ENCODE results near the gene PCDHB2. TPM values are rescaled to one million over a fixed set of nuclear protein-coding genes. Genes with fewer than 3 reads are reported as not detected.

Gene PCDHB2
- total and polyA plus RNA-seq, 2 of the 8 experiments (the other 6 are each of a cell fraction or from before 2014, with no cell fraction given): 28.8 to 29.2 TPM

- Histone ChIP-seq H3K27ac (ENCODE audit: low read depth, low read length) (no peak overlapping the region), H3K18ac (ENCODE audit: extremely low read depth, low read length) (no peak overlapping the region), H3K4me1 (replicated peaks in 1 of 4; ENCODE audit: control insufficient read depth in 3 of 4, insufficient read depth in 4 of 4, low read length in 3 of 4) (no peaks in the 10 kb centered on the region), H3K36me3 (ENCODE audit: control insufficient read depth in 2 of 4, insufficient read depth in 4 of 4, low read length in 3 of 4) (no peaks in the 10 kb centered on the region), H4K5ac (ENCODE audit: insufficient read length, low read depth, low read length) (no peak overlapping the region), H3K27me3 (replicated peaks in 1 of 4; ENCODE audit: control insufficient read depth in 3 of 4, extremely low read depth in 1 of 4, insufficient read depth in 3 of 4, low read length in 3 of 4) (no peaks in the 10 kb centered on the region), H4K8ac (ENCODE audit: extremely low read depth, insufficient read depth, low read length) (no peak overlapping the region), H2BK120ac (replicated peaks; ENCODE audit: low read depth, low read length) (no peak overlapping the region), H4K20me1 (replicated peaks in 1 of 2; ENCODE audit: control insufficient read depth in 1 of 2, insufficient read depth in 2 of 2, low read length in 2 of 2) (no peaks in the 10 kb centered on the region), H3K9ac (replicated peaks in 1 of 4; ENCODE audit: extremely low read depth in 1 of 4, low read depth in 3 of 4, low read length in 3 of 4) (no peak overlapping the region), H3K9me3 (ENCODE audit: insufficient read depth in 2 of 2, low read depth in 1 of 2, low read length in 1 of 2) (no peaks in the 10 kb centered on the region), H3K4me3 (ENCODE audit: extremely low read depth in 1 of 4, insufficient read depth in 2 of 4, low read depth in 3 of 4, low read length in 4 of 4) (no peak overlapping the region), H2BK12ac (ENCODE audit: low read depth, low read length) (no peak overlapping the region), H3K56ac (replicated peaks; ENCODE audit: insufficient read length, low read depth, low read length) (no peak overlapping the region), H3K4ac (replicated peaks; ENCODE audit: insufficient read length, low read depth, low read length) (no peak overlapping the region), H2BK20ac (ENCODE audit: low read length) (no peak overlapping the region), H3K14ac (ENCODE audit: insufficient read length) (no peak overlapping the region), H2BK15ac (ENCODE audit: low read length) (no peak overlapping the region), H3K23me2 (ENCODE audit: low read depth, low read length) (no peaks in the 10 kb centered on the region), H3K79me2 (ENCODE audit: control insufficient read depth in 1 of 2, insufficient read depth in 2 of 2, low read length in 2 of 2) (no peaks in the 10 kb centered on the region), H3K23ac (ENCODE audit: insufficient read length) (no peak overlapping the region), H3K79me1 (ENCODE audit: low read depth, low read length) (no peaks in the 10 kb centered on the region), H3K4me2 (ENCODE audit: insufficient read depth in 1 of 2, low read depth in 2 of 2, low read length in 2 of 2) (no peak overlapping the region), H2AFZ (ENCODE audit: low read length) (no peak overlapping the region), H2AK5ac (ENCODE audit: low read depth, low read length) (no peak overlapping the region), H4K91ac (replicated peaks; ENCODE audit: insufficient read length, low read length) (no peak overlapping the region), H2BK5ac (ENCODE audit: low read depth, low read length) (no peak overlapping the region)
- FAIRE-seq (no peak), DNase-seq (ENCODE audit: low read depth in 1 of 2, low spot score in 2 of 2) (no peak)
- POLR2A ChIA-PET (ENCODE audit: partially characterized antibody): interaction anchor here (0.6 to 1.6 kb wide), 3 partner anchors 10 to 28 kb away, joined by 3 to 4 read pairs (median 3); no protein-coding TSS in a partner anchor
- WGBS, 2 experiments (ENCODE audit: extremely low coverage in 1 of 2, insufficient coverage in 1 of 2, insufficient read length in 1 of 2, insufficient replicate concordance in 2 of 2, low coverage in 1 of 2, low lambda C conversion rate in 2 of 2, missing lambda C conversion rate in 1 of 2): 93% methylated on average over 17 of the region's 17 CpGs; no CpG with 5 or more reads in 1 of the 2 experiments
- CTCF ChIA-PET (ENCODE audit: partially characterized antibody): interaction anchor here (0.7 to 1.9 kb wide), 18 partner anchors 9 to 335 kb away, joined by 3 to 6 read pairs (median 3); partner anchors contain the start of genes PCDHA10, PCDHA8, PCDHB10 and PCDHB16
- TF ChIP-seq EGR1 (IDR thresholded peaks at IDR 0.05; ENCODE audit: borderline replicate concordance, low read depth, low read length) (no peak), BCL11A (IDR thresholded peaks at IDR 0.05; ENCODE audit: low read depth in 2 of 2, low read length in 2 of 2) (no peak), RNF2 (IDR thresholded peaks at IDR 0.05; ENCODE audit: borderline replicate concordance, low read depth, low read length, missing control alignments, poor library complexity, severe bottlenecking) (no peak), CHD1 (IDR thresholded peaks at IDR 0.05; ENCODE audit: low read depth, low read length) (no peak), NANOG (IDR thresholded peaks at IDR 0.05; ENCODE audit: insufficient read depth, low read depth, low read length, poor library complexity, severe bottlenecking) (no peak), CREB1 (IDR thresholded peaks at IDR 0.05) (no peak), MAX (IDR thresholded peaks at IDR 0.05) (no peak), ASH2L (IDR thresholded peaks at IDR 0.05; ENCODE audit: low read length) (no peak), SIRT6 (IDR thresholded peaks at IDR 0.05; ENCODE audit: low read length) (no peak), POU5F1 (IDR thresholded peaks at IDR 0.05; ENCODE audit: low read depth, low read length) (no peak), POLR2A (IDR thresholded peaks at IDR 0.05; ENCODE audit: control extremely low read depth in 1 of 2, low read depth in 2 of 2, low read length in 2 of 2) (no peak), SUZ12 (IDR thresholded peaks at IDR 0.05; ENCODE audit: low read length) (no peak), CEBPB (IDR thresholded peaks at IDR 0.05; ENCODE audit: low read depth, low read length) (no peak), RAD21 (IDR thresholded peaks at IDR 0.05 in 1 of 2, conservative IDR thresholded peaks at IDR 0.05 in 1 of 2; ENCODE audit: low read depth in 2 of 2, low read length in 2 of 2) (no peak), TEAD4 (IDR thresholded peaks at IDR 0.05; ENCODE audit: low read depth, low read length) (no peak)
Measured at GRCh38 chr5:141077826-141078225, 16.6 kb upstream of the PCDHB2 start.
